ENCODE measurements around the gene SLC35A1.

Gene SLC35A1

DNA sequence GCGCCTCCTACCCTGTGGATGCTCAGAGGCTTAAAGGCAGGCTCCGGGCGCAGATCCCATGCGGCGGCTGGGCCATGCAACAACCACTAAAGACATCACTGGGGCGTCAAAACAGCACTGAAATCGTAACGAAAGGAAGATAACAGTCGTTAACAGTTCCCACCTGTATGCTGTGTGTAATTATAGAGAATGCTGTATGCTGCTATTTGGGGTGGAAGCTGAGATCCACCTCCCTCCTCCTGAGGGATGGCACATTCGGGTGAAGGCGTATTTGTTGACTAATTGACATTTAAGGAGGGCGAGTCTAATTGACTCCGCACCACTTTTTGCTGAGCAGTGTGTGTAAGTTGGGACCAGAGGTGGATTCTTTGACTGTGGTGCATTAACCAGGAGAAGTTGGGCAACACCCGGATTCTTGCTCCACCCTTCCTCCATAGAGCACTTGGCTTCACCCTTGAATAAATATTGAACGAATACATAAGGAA, 687 bp downstream of the SLC35A1 start:
- H3K27ac ChIP-seq: peak overlapping the region; percentile 45; the same call in 1 of the 2 replicates
- no peaks in the 10 kb centered on the region for H3K27me3 ChIP-seq (ENCODE audit: insufficient read depth, low read depth)
- peaks cover 12% of the 10 kb centered on the region for H3K4me1 ChIP-seq (ENCODE audit: low read depth, poor library complexity, severe bottlenecking)
- TF ChIP-seq, protein P1, sequence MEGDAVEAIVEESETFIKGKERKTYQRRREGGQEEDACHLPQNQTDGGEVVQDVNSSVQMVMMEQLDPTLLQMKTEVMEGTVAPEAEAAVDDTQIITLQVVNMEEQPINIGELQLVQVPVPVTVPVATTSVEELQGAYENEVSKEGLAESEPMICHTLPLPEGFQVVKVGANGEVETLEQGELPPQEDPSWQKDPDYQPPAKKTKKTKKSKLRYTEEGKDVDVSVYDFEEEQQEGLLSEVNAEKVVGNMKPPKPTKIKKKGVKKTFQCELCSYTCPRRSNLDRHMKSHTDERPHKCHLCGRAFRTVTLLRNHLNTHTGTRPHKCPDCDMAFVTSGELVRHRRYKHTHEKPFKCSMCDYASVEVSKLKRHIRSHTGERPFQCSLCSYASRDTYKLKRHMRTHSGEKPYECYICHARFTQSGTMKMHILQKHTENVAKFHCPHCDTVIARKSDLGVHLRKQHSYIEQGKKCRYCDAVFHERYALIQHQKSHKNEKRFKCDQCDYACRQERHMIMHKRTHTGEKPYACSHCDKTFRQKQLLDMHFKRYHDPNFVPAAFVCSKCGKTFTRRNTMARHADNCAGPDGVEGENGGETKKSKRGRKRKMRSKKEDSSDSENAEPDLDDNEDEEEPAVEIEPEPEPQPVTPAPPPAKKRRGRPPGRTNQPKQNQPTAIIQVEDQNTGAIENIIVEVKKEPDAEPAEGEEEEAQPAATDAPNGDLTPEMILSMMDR (conservative IDR thresholded peaks at IDR 0.05; ENCODE audit: low read depth, low read length): no peak
- H3K4me3 ChIP-seq (IDR thresholded peaks at IDR 0.05; ENCODE audit: insufficient read depth, low read depth, low read length): no peak overlapping the region
- no peaks in the 10 kb centered on the region for H3K36me3 ChIP-seq (ENCODE audit: insufficient read depth)
- H4K20me1 ChIP-seq (ENCODE audit: insufficient read depth): no peaks in the 10 kb centered on the region
- H3K79me2 ChIP-seq (ENCODE audit: insufficient read depth, low read depth): peaks cover 19% of the 10 kb centered on the region; the same call in 1 of the 2 replicates
- H3K9ac ChIP-seq: peak overlapping the region; percentile 59; the same call in 1 of the 2 replicates
- H3K4me2 ChIP-seq: peak overlapping the region; percentile 72
- peak overlapping the region; percentile 82 for H2AFZ ChIP-seq (ENCODE audit: low read depth)

DNA sequence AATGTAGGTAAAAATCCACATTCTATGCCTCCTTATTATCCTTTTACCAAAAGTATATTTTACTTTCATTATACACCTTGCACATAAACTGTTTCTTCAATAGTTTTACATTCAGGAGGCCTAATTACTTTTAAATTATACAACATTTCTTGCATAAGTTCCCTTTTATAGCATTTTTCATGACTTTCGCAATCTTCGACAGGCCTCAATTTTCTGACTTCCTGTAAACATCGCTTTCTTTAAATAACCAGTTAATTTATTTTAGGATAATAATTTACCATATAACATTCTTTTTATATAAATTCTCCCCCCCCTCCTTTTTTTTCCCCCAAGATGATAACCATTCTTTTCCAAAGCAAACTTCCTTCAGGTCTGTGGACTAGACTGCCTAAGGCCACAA, 9.2 kb downstream of the SLC35A1 start:
- Histone ChIP-seq H3K4me3 (IDR thresholded peaks at IDR 0.05; ENCODE audit: insufficient read depth, low read depth, low read length) (no peak overlapping the region), H3K36me3 (ENCODE audit: insufficient read depth) (no peaks in the 10 kb centered on the region), H2AFZ (ENCODE audit: low read depth) (no peak overlapping the region), H3K79me2 (ENCODE audit: insufficient read depth, low read depth) (no peaks in the 10 kb centered on the region), H3K27me3 (ENCODE audit: insufficient read depth, low read depth) (no peaks in the 10 kb centered on the region), H3K27ac (no peak overlapping the region), H3K4me2 (no peak overlapping the region), H3K4me1 (ENCODE audit: low read depth, poor library complexity, severe bottlenecking) (no peaks in the 10 kb centered on the region), H4K20me1 (ENCODE audit: insufficient read depth) (no peaks in the 10 kb centered on the region), H3K9ac (no peak overlapping the region)
- TF ChIP-seq, protein P1 (conservative IDR thresholded peaks at IDR 0.05; ENCODE audit: low read depth, low read length): no peak

DNA sequence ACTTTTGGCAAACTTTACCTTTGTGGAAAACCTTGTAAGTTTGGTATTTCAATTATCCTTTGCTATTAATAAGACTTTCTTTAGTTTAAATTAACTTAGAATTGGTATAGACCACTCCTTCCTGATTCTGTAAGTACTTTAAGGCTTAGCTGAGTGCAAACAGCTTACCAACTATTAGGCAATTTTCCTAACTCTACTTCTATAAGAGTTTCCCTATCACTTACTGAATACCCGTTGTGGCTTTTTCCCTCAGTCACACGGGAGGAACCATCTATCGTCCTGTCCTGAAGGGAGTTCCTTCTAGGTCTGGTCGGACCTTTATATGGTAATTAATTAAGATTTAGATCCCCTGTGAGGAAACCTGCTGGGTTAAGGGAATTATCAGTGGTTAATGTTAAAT, 9.6 kb downstream of the SLC35A1 start:
- Histone ChIP-seq H3K79me2 (ENCODE audit: insufficient read depth, low read depth) (no peaks in the 10 kb centered on the region), H3K4me2 (no peak overlapping the region), H3K27me3 (ENCODE audit: insufficient read depth, low read depth) (no peaks in the 10 kb centered on the region), H4K20me1 (ENCODE audit: insufficient read depth) (no peaks in the 10 kb centered on the region), H2AFZ (ENCODE audit: low read depth) (no peak overlapping the region), H3K4me3 (IDR thresholded peaks at IDR 0.05; ENCODE audit: insufficient read depth, low read depth, low read length) (no peak overlapping the region), H3K4me1 (ENCODE audit: low read depth, poor library complexity, severe bottlenecking) (no peaks in the 10 kb centered on the region), H3K36me3 (ENCODE audit: insufficient read depth) (no peaks in the 10 kb centered on the region), H3K27ac (no peak overlapping the region), H3K9ac (no peak overlapping the region)
- TF ChIP-seq, protein P1 (conservative IDR thresholded peaks at IDR 0.05; ENCODE audit: low read depth, low read length): no peak

DNA sequence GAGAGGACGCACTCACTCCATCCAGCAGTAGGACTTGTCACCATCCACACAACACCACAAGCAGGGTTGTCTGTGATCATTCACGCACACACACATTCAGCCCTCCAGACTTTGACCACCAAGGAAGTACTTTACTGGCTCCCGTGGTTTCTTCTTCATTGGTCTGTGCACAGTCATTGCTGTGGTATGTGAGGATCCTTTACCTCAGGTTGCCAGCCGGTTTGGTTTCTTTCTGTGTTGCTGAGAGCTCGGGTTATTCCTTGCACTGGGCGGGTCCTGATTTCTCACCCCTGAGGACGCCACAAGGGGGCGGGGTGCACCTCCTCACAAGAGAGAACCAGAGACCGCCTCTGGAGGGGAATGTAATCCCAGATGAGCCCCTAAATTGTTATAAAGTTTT, 11.2 kb downstream of the SLC35A1 start:
- Histone ChIP-seq H3K4me2 (no peak overlapping the region), H3K79me2 (ENCODE audit: insufficient read depth, low read depth) (no peaks in the 10 kb centered on the region), H2AFZ (ENCODE audit: low read depth) (no peak overlapping the region), H3K4me1 (ENCODE audit: low read depth, poor library complexity, severe bottlenecking) (no peaks in the 10 kb centered on the region), H3K36me3 (ENCODE audit: insufficient read depth) (no peaks in the 10 kb centered on the region), H3K27ac (no peak overlapping the region), H3K27me3 (ENCODE audit: insufficient read depth, low read depth) (no peaks in the 10 kb centered on the region), H3K4me3 (IDR thresholded peaks at IDR 0.05; ENCODE audit: insufficient read depth, low read depth, low read length) (no peak overlapping the region), H4K20me1 (ENCODE audit: insufficient read depth) (no peaks in the 10 kb centered on the region), H3K9ac (no peak overlapping the region)
- TF ChIP-seq, protein P1 (conservative IDR thresholded peaks at IDR 0.05; ENCODE audit: low read depth, low read length): no peak
